NCI-H2171 treated with DMSO at 0.1 percent for 48 hours (cell line): ENCODE measurements around the gene ZNF83.
"Not testable (repeated sequence)": the region's sequence is repeated elsewhere in the genome, so short reads cannot be mapped to it uniquely, and the experiment has no call there.

Source experiments
- DNase-seq: peaks from one replicate; lab custom pipeline; 2025; lab: John Stamatoyannopoulos, UW

Gene ZNF83

GRCh38 chr19:52637718-52638585 lies at the start of gene ZNF83:
Gene ZNF83, minus strand, starts transcription at chr19:52638355.
- peak; percentile 58 for DNase-seq

DNA sequence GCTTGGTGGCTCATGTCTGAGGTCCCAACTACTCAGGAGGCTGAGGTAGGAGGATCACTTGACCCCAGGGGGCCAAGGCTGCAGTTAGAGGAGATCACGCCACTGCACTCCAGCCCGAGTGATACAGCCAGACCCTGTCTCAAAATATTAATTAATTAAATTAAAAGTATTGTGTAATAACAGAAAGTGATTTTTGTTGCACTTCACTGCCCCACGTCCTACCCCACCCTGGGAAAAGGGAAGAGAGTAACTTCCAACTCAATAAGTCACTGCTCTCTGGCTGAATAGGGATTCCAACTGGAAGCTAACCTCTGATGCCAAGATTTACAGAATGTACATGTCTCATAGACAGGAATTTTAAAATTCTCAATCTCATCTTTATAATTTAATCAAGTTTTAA lies 49.5 kb upstream of the ZNF83 start:
- DNase-seq = no peak

DNA sequence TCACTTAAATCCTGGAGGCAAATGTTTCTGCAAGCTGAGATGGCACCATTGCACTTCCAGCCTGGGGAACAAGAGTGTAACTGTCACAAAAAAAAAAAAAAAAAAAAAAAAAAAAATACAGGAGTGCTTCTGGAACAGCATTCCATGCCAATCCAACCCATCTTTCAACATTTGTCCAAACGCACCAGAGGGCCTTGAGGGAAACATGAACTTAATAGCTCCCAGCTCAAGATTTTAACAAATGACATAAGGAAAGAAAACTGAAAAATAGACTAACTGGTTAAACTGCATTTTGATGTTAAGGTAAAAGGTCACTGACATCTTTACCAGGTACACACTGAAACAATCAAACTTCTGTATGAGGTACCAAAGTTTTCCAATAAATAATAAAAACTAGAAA lies 47.7 kb upstream of the ZNF83 start:
- DNase-seq = no peak

DNA sequence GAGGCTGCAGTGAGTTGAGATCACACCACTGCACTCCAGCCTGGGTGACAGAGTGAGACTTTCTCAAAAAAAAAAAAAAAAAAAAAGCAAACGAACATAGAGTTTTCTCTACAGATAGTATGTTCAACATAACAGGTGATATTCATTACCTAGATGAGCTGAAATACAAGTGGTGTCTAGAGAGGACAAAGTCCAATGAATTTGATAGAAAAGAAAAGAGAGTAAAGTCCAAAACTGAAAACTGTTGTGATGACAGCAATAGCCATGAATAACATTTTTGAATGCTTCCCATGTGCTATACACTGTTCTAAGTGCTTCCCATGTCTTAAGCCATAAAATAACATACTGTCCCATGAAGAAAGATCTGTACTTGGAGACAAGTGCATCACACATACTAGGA lies 43.1 kb upstream of the ZNF83 start:
- not testable (repeated sequence) for DNase-seq

DNA sequence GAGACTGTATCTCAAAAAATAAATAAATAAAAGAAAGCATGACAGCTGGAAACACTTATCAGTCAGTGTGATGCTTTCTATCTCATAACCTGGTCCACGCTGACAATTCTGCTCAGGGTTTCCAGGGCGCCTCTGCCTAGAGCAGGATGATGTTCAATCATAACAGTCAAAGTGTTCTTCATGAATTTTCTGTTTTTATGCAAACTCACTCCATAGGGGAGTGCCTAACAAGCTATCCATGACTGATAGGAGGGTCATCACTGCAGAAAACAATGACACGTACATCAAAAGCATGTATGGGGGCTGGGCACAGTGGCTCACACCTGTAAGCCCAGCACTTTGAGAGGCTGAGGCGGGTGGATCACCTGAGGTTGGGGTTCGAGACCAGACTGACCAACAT lies 41.4 kb upstream of the ZNF83 start:
- DNase-seq = no peak

- DNase-seq = not testable (repeated sequence)
Observed at GRCh38 chr19:52675239-52675638, 37.1 kb upstream of the ZNF83 start.

DNA sequence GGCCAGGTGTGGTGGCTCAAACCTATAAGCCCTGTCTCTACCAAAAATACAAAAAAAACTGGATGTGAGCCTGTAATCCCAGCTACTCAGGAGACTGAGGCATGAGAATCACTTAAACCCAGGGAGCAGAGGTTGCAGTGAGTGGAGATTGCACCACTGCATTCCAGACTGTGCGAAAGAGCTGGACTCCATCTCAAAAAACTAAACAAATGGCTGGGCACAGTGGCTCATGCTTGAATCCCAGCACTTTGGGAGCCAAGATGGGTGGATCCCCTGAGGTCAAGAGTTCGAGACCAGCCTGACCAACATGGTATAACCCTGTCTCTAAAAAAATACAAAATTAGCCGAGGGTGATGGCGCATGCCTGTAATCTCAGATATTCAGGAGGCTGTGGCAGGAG lies 34.9 kb upstream of the ZNF83 start:
- DNase-seq = no peak

- no peak for DNase-seq
Observed at GRCh38 chr19:52670046-52670445, 31.9 kb upstream of the ZNF83 start.

DNA sequence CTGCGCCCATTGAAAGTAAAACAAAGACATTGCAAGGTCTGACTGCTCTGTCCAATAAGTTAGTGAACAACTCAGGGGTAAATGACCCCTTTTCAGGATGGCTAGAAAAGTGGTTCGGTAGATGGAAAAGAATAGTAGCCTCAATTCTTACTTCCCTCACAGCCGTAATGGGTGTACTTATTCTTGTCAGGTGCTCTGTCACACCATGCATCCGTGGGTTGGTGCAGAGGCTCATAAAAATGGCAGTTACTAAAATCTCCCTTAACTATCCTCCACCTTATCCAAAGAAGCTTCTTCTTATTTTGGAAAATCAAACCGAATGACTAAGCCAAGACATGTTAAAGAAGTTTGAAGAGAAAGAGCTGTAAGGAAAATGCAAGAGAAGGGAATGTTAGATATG lies 31.4 kb upstream of the ZNF83 start:
- no peak for DNase-seq

- no peak for DNase-seq
Observed at GRCh38 chr19:52667972-52668371, 29.8 kb upstream of the ZNF83 start.

DNA sequence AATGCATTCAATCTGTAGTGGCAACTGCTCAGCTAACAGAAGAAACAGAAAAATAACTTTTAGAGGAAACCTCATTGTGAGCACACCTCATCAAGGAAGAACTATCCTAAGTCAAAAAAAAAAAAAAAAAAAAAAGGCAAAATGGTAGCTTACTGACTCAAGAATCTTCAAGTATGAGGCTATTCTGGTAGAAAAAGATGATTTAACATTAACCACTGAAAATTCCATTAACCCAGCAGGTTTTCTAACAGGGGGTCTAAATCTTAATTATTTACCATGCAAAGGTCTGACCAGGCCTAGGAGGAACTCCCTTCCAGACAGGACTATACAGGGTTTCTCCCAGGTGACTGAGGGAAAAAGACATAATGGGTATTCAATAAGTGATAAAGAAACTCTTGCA lies 28.4 kb upstream of the ZNF83 start:
- no peak for DNase-seq

GRCh38 chr19:52665529-52665928 lies 27.4 kb upstream of the ZNF83 start:
- DNase-seq = no peak

- no peak for DNase-seq
Observed at GRCh38 chr19:52665027-52665426, 26.9 kb upstream of the ZNF83 start.

- no peak for DNase-seq
Observed at GRCh38 chr19:52664461-52664860, 26.3 kb upstream of the ZNF83 start.

- DNase-seq = no peak
Observed at GRCh38 chr19:52662631-52663030, 24.5 kb upstream of the ZNF83 start.

- DNase-seq = no peak
Observed at GRCh38 chr19:52660981-52661380, 22.8 kb upstream of the ZNF83 start.

DNA sequence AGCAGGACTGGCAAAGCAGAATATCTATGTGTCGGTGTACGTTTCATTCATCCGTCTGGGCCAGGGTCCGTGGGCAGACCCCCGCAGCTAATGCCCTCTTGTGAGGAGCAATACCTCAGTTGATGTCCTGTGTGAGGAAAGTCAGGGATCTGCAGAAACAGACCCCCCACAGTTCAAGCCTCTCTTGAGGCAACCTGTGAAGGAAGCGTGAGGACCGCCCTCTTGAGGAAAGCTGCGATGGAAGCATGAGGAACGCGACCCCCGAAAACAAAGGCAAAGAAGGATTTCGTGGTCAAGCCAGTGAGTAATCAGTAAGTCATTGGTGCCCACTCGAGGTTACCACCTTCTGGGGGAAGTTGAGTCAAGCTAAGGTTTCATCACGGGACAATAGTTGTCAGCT lies 20.9 kb upstream of the ZNF83 start:
- DNase-seq = no peak

- no peak for DNase-seq
Observed at GRCh38 chr19:52658595-52658994, 20.4 kb upstream of the ZNF83 start.

GRCh38 chr19:52653161-52653560 lies 15.0 kb upstream of the ZNF83 start:
- DNase-seq = no peak

GRCh38 chr19:52651956-52652355 lies 13.8 kb upstream of the ZNF83 start:
- DNase-seq = no peak

- no peak for DNase-seq
Observed at GRCh38 chr19:52648336-52649016, 10.3 kb upstream of the ZNF83 start.

DNA sequence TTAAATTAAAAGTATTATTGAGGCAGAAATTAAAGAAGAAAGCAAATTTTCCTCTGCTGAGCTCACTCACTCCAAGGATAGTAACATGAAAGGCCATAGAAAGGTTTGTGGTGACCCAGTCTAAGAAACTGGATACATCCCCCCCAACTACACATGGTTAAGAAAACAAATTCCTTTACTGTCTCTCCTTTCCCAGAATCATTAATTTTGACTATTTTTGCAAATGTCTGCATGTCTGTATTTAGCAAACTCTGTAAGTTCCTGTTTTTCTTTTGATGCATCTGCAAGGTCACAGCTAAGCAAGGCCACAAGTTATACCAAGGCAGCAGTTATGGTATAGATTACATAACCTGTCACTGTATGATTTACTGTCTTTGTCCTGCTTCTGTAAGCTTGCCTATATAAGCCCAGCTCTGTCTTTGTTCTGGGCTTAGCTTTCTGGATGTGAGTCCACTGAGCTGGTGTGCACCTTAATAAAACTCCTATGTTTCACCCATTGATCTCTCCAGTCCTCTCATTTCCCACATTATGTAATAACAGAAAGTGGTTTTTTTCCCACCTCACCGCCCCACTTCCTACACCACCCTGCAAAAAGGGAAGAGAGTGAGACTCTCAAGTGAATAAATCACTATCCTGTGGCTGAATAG lies 8.5 kb upstream of the ZNF83 start:
- DNase-seq = no peak

- no peak for DNase-seq
Observed at GRCh38 chr19:52640916-52641315, 2.8 kb upstream of the ZNF83 start.
